Uterus (tissue), 4 donors: ENCODE results near the gene SPATA20. TPM values are rescaled to one million over a fixed set of nuclear protein-coding genes. Genes with fewer than 3 reads are reported as not detected.

Source experiments
- DNase-seq, 2 donors: peaks; one replicate each; pipeline ENCODE4 v3.0.0-alpha.2; 2019 to 2020
- H3K27ac ChIP-seq, 2 donors: fragments of 200-600 bp; sonication (generic); 1 replicate in 1 of 2; 2 replicates in 1 of 2; pipeline ENCODE4 v1.5.1; 2016 to 2018
- H3K27me3 ChIP-seq, 2 donors: fragments of 200-600 bp; sonication (generic); one replicate each; pipeline ENCODE4 v1.5.1; 2018 to 2019; ENCODE audit warnings: control low read depth in 1 of 2
- H3K36me3 ChIP-seq, 2 donors: fragments of 200-600 bp; sonication (generic); one replicate each; pipeline ENCODE4 v1.5.1; 2019; ENCODE audit warnings: control low read depth in 1 of 2
- H3K4me1 ChIP-seq, 2 donors: fragments of 200-600 bp; sonication (generic); one replicate each; pipeline ENCODE4 v1.5.1; 2018 to 2019; ENCODE audit warnings: control low read depth in 1 of 2
- H3K4me3 ChIP-seq, 2 donors: fragments of 200-600 bp; sonication (generic); 1 replicate in 1 of 2; 2 replicates in 1 of 2; pipeline ENCODE4 v1.5.1; 2018 to 2019; ENCODE audit warnings: mild to moderate bottlenecking in 1 of 2
- H3K9me3 ChIP-seq, 2 donors: fragments of 200-600 bp; sonication (generic); one replicate each; pipeline ENCODE4 v1.5.1; 2019; ENCODE audit warnings: control low read depth in 1 of 2
- POLR2A ChIP-seq, 2 donors: fragments of 450-650 bp; IDR thresholded peaks; one replicate each; pipeline ENCODE4 v1.6.1; 2016; ENCODE audit warnings: antibody characterized with exemption in 2 of 2, mild to moderate bottlenecking in 1 of 2, moderate library complexity in 1 of 2
- intact Hi-C: fragments of 100-400 bp; cut with DNase I; formaldehyde crosslinking; loops from one replicate; pipeline ENCODE4 v1.15.1; 2023; ENCODE audit warnings: low total_unique reads
- total RNA-seq, 4 donors: library from RNA; depleted of rRNA in 3 of 4; stranded (reverse); fragments of >200 nt in 3 of 4; gene quantifications; one replicate each; pipeline versions ENCODE4 v1.1.0 to v1.2.4, GENCODE V29; 2014 to 2023
- TF ChIP-seq, protein P1 (sequence below), 4 experiments: fragments of 200-600 bp in 2 of 4; fragments of 450-650 bp in 2 of 4; sonication (generic) in 2 of 4; IDR thresholded peaks; one replicate each; pipeline ENCODE4 v1.5.1; 2016 to 2019; ENCODE audit warnings: antibody characterized with exemption in 4 of 4, mild to moderate bottlenecking in 2 of 4, moderate library complexity in 1 of 4
- donor health status: DM: yes; HTN: yes; CAD: no.

The SPATA20 gene
- total RNA-seq, 4 donors from 2014 or later: 39.7 to 57.2 (median 46.2) TPM

DNA sequence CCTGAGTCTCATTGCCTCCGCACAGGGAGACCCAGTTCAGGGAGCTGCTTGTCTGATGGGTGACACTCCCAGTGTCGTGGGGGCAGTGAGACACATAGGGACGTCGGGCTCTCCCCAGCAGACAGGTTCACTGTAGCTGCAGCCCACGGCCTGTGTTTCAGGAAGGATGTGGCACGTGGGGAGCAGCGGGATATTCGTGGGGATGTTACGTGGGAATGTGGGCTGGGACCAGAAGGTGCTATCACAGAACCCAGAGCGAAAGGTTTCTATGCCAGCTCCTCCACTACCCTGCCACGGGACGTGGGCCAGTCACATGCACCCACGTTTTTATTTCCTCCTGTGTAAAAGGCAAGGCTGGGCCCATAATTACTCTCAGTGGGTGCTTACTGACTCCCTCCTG, 29.9 kb downstream of the SPATA20 start:
- Histone ChIP-seq H3K27ac (no peak overlapping the region), H3K36me3 (no peaks in the 10 kb centered on the region), H3K4me3 (no peak overlapping the region), H3K9me3 (no peaks in the 10 kb centered on the region), H3K4me1 (no peaks in the 10 kb centered on the region), H3K27me3 (no peaks in the 10 kb centered on the region)
- TF ChIP-seq POLR2A (IDR thresholded peaks at IDR 0.05): no peak
- TF ChIP-seq, protein P1, sequence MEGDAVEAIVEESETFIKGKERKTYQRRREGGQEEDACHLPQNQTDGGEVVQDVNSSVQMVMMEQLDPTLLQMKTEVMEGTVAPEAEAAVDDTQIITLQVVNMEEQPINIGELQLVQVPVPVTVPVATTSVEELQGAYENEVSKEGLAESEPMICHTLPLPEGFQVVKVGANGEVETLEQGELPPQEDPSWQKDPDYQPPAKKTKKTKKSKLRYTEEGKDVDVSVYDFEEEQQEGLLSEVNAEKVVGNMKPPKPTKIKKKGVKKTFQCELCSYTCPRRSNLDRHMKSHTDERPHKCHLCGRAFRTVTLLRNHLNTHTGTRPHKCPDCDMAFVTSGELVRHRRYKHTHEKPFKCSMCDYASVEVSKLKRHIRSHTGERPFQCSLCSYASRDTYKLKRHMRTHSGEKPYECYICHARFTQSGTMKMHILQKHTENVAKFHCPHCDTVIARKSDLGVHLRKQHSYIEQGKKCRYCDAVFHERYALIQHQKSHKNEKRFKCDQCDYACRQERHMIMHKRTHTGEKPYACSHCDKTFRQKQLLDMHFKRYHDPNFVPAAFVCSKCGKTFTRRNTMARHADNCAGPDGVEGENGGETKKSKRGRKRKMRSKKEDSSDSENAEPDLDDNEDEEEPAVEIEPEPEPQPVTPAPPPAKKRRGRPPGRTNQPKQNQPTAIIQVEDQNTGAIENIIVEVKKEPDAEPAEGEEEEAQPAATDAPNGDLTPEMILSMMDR (IDR thresholded peaks at IDR 0.05): no peak
- intact Hi-C loops: no loop called here
- DNase-seq: no peak

DNA sequence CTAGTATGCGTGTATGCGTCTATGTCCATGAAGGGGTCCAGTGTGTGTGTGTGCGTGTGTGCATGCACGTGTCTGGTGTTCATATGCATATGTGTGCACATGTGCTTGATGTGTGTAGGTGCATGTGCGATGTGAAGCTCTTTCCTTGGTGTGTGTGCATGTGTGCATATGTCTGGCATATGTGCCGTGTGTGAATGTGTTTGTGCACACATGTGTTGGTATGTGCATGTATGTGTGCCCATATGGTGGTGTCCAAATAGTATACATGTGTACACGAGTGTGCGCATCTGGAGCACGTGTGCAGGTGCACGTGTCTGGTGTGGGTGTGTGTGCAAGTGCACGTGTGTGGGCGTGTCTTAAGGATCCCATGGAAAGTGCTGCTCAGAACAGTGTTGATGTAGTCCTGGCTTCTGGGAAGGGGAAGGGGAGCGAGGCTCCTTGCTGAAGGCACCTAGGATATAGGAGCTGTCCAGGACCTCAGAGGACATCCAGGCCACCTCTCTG, 30.5 kb downstream of the SPATA20 start:
- no peak for TF ChIP-seq POLR2A (IDR thresholded peaks at IDR 0.05)
- TF ChIP-seq, protein P1 (IDR thresholded peaks at IDR 0.05): no peak
- Histone ChIP-seq H3K36me3 (no peaks in the 10 kb centered on the region), H3K4me3 (no peak overlapping the region), H3K4me1 (no peaks in the 10 kb centered on the region), H3K27me3 (no peaks in the 10 kb centered on the region), H3K27ac (no peak overlapping the region), H3K9me3 (no peaks in the 10 kb centered on the region)
- DNase-seq: no peak
- intact Hi-C loops: no loop called here

DNA sequence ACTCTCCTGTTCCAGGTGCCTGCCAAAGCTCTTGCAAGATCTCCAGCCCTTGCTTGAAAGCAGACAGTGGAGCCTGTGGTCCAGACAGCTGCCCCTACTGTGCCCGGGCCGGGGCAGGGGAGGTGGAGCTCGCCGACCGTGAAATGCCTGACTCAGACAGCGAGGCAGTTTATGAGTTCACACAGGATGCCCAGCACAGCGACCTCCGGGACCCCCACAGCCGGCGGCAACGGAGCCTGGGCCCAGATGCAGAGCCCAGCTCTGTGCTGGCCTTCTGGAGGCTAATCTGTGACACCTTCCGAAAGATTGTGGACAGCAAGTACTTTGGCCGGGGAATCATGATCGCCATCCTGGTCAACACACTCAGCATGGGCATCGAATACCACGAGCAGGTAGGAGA, 31.2 kb downstream of the SPATA20 start:
- no peak for DNase-seq
- H3K27ac ChIP-seq: no peak overlapping the region
- intact Hi-C loops: no loop called here
- no peaks in the 10 kb centered on the region for H3K9me3 ChIP-seq
- TF ChIP-seq, protein P1 (IDR thresholded peaks at IDR 0.05): no peak
- TF ChIP-seq POLR2A (IDR thresholded peaks at IDR 0.05): no peak
- H3K4me3 ChIP-seq: no peak overlapping the region
- no peaks in the 10 kb centered on the region for H3K27me3 ChIP-seq
- H3K36me3 ChIP-seq: no peaks in the 10 kb centered on the region
- H3K4me1 ChIP-seq: no peaks in the 10 kb centered on the region

DNA sequence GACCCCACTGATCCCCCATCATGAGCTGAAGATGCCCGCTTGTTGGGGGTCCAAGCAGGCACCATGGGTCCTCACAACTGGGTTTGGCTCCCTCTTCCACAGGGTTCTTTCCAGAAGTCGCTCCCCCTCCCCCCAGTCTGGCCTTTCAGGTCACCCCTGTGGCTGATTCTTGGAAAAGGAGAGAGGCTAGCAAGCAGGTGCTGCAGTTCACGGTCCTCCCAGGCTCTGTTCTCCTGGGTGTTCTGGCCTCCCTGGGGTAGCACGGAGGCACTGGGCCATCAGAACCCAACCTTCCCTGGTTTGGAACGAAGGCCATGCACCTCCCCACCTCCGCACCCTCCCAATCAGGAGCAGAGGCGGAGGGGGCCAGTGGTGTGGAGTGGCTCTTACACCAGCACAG, 32.4 kb downstream of the SPATA20 start:
- intact Hi-C loops: no loop called here
- no peak overlapping the region for H3K27ac ChIP-seq
- no peaks in the 10 kb centered on the region for H3K4me1 ChIP-seq
- DNase-seq: no peak
- TF ChIP-seq POLR2A (IDR thresholded peaks at IDR 0.05): no peak
- TF ChIP-seq, protein P1 (IDR thresholded peaks at IDR 0.05): no peak
- no peaks in the 10 kb centered on the region for H3K36me3 ChIP-seq
- H3K9me3 ChIP-seq: no peaks in the 10 kb centered on the region
- H3K4me3 ChIP-seq: no peak overlapping the region
- no peaks in the 10 kb centered on the region for H3K27me3 ChIP-seq

DNA sequence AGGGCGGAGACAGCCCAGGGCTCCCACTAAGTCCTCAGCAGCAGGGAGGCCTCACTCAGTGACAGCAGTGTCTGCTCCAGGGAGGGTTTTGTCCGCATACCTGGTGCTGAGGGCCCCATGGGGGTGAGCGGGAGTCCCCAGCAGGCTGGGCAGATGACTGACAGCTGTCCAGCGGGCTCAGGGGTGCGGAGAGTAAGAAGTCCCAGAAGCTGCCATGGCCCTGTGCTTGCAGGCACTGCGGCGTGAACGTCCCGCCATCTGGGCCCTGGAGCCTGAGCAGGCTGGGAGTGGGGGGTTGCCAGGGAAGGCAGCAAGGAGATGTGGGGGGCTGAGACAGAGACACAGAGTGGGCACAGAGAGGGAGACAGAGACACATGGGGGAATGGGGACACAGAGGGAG, 33.7 kb downstream of the SPATA20 start:
- no peak overlapping the region for H3K27ac ChIP-seq
- TF ChIP-seq, protein P1 (IDR thresholded peaks at IDR 0.05): no peak
- TF ChIP-seq POLR2A (IDR thresholded peaks at IDR 0.05): no peak
- intact Hi-C loops: no loop called here

More for the DNA sequence above, 33.7 kb downstream of the SPATA20 start:
- Histone ChIP-seq H3K27me3 (no peaks in the 10 kb centered on the region), H3K36me3 (no peaks in the 10 kb centered on the region), H3K4me1 (no peaks in the 10 kb centered on the region), H3K9me3 (no peaks in the 10 kb centered on the region), H3K4me3 (no peak overlapping the region)
- no peak for DNase-seq
